ENCODE results near the gene MAPK7. TPM values are rescaled to one million over a fixed set of nuclear protein-coding genes. Genes with fewer than 3 reads are reported as not detected.
A peak's percentile ranks its signal among the peaks of the same experiment; 100 is the strongest.

Gene MAPK7
- total and polyA plus RNA-seq, 9 of the 15 experiments (the other 6 are each of a cell fraction or from before 2014, with no cell fraction given) = 0.46 to 7.5 (median 2.5) TPM

DNA sequence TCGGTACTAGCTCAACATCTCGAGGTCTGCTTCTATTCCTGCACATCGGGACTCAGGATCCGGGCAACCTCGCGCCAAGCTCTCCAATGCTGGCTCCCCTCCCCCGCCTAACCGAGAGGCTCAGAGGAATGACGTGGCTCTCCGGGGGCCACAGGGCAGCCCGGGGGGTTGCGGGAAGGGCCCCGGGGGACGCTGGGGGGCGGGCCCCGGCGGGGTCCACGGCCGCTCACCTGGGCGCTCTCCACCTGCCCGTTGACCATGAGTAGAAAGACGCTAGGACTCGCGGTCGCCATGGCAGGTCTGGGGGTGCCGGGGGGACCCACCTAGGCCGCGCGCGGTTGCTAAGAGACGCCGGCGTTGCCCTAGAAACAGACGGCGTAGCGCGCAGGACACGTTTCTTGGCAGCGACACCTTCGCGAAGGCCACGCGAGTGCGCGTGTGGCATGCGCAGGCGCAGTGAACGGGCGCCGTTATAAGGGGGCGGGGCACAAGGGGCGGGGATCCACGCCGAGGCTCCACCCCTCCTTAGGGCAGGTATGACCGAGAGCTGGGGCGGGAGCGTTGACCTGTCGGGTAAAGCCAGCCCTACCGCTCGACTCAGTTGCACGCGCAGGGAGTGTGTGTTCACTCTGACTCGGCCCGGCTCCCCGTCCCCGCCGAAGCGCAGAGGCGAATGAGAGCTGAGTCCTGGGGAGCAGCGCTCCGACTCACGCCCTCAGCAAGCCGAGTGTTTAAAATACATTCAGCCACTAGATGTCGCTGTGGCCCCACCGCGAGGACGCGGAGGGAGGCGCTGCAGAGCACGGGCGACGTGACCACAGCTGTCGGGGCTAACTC, 15.8 kb upstream of the MAPK7 start, which contains the start of gene B9D1 (continued):
- TF ChIP-seq, protein P1, sequence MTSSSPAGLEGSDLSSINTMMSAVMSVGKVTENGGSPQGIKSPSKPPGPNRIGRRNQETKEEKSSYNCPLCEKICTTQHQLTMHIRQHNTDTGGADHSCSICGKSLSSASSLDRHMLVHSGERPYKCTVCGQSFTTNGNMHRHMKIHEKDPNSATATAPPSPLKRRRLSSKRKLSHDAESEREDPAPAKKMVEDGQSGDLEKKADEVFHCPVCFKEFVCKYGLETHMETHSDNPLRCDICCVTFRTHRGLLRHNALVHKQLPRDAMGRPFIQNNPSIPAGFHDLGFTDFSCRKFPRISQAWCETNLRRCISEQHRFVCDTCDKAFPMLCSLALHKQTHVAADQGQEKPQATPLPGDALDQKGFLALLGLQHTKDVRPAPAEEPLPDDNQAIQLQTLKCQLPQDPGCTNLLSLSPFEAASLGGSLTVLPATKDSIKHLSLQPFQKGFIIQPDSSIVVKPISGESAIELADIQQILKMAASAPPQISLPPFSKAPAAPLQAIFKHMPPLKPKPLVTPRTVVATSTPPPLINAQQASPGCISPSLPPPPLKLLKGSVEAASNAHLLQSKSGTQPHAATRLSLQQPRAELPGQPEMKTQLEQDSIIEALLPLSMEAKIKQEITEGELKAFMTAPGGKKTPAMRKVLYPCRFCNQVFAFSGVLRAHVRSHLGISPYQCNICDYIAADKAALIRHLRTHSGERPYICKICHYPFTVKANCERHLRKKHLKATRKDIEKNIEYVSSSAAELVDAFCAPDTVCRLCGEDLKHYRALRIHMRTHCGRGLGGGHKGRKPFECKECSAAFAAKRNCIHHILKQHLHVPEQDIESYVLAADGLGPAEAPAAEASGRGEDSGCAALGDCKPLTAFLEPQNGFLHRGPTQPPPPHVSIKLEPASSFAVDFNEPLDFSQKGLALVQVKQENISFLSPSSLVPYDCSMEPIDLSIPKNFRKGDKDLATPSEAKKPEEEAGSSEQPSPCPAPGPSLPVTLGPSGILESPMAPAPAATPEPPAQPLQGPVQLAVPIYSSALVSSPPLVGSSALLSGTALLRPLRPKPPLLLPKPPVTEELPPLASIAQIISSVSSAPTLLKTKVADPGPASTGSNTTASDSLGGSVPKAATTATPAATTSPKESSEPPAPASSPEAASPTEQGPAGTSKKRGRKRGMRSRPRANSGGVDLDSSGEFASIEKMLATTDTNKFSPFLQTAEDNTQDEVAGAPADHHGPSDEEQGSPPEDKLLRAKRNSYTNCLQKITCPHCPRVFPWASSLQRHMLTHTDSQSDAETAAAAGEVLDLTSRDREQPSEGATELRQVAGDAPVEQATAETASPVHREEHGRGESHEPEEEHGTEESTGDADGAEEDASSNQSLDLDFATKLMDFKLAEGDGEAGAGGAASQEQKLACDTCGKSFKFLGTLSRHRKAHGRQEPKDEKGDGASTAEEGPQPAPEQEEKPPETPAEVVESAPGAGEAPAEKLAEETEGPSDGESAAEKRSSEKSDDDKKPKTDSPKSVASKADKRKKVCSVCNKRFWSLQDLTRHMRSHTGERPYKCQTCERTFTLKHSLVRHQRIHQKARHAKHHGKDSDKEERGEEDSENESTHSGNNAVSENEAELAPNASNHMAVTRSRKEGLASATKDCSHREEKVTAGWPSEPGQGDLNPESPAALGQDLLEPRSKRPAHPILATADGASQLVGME (CRISPR knock-in tag; IDR thresholded peaks at IDR 0.05) = no peak
- TF ChIP-seq, protein P2, sequence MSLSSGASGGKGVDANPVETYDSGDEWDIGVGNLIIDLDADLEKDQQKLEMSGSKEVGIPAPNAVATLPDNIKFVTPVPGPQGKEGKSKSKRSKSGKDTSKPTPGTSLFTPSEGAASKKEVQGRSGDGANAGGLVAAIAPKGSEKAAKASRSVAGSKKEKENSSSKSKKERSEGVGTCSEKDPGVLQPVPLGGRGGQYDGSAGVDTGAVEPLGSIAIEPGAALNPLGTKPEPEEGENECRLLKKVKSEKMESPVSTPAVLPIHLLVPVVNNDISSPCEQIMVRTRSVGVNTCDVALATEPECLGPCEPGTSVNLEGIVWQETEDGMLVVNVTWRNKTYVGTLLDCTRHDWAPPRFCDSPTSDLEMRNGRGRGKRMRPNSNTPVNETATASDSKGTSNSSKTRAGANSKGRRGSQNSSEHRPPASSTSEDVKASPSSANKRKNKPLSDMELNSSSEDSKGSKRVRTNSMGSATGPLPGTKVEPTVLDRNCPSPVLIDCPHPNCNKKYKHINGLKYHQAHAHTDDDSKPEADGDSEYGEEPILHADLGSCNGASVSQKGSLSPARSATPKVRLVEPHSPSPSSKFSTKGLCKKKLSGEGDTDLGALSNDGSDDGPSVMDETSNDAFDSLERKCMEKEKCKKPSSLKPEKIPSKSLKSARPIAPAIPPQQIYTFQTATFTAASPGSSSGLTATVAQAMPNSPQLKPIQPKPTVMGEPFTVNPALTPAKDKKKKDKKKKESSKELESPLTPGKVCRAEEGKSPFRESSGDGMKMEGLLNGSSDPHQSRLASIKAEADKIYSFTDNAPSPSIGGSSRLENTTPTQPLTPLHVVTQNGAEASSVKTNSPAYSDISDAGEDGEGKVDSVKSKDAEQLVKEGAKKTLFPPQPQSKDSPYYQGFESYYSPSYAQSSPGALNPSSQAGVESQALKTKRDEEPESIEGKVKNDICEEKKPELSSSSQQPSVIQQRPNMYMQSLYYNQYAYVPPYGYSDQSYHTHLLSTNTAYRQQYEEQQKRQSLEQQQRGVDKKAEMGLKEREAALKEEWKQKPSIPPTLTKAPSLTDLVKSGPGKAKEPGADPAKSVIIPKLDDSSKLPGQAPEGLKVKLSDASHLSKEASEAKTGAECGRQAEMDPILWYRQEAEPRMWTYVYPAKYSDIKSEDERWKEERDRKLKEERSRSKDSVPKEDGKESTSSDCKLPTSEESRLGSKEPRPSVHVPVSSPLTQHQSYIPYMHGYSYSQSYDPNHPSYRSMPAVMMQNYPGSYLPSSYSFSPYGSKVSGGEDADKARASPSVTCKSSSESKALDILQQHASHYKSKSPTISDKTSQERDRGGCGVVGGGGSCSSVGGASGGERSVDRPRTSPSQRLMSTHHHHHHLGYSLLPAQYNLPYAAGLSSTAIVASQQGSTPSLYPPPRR (CRISPR knock-in tag; IDR thresholded peaks at IDR 0.05; ENCODE audit: borderline replicate concordance) = no peak
- peak; percentile 23 for TF ChIP-seq ZFP36 (IDR thresholded peaks at IDR 0.05; ENCODE audit: low read depth, low read length, partially characterized antibody)
- TF ChIP-seq TEAD4 (IDR thresholded peaks at IDR 0.05; ENCODE audit: low read length) = no peak
- TF ChIP-seq TEAD4 (CRISPR knock-in tag; IDR thresholded peaks at IDR 0.05; ENCODE audit: borderline replicate concordance) = no peak
- TF ChIP-seq HLTF (IDR thresholded peaks at IDR 0.05) = no peak
- peak in 1 of 2 experiments; percentile 66; a peak in 2 of 4 replicates for TF ChIP-seq SIN3A (IDR thresholded peaks at IDR 0.05; ENCODE audit: borderline replicate concordance in 2 of 2, control insufficient read depth in 1 of 2, low read depth in 2 of 2, low read length in 2 of 2)
- no peak for TF ChIP-seq FOXK2 (conservative IDR thresholded peaks at IDR 0.05 in 1 of 2, IDR thresholded peaks at IDR 0.05 in 1 of 2; ENCODE audit: low read depth in 2 of 2)
- TF ChIP-seq MECOM (CRISPR knock-in tag; IDR thresholded peaks at IDR 0.05) = no peak
- TF ChIP-seq, protein P3, sequence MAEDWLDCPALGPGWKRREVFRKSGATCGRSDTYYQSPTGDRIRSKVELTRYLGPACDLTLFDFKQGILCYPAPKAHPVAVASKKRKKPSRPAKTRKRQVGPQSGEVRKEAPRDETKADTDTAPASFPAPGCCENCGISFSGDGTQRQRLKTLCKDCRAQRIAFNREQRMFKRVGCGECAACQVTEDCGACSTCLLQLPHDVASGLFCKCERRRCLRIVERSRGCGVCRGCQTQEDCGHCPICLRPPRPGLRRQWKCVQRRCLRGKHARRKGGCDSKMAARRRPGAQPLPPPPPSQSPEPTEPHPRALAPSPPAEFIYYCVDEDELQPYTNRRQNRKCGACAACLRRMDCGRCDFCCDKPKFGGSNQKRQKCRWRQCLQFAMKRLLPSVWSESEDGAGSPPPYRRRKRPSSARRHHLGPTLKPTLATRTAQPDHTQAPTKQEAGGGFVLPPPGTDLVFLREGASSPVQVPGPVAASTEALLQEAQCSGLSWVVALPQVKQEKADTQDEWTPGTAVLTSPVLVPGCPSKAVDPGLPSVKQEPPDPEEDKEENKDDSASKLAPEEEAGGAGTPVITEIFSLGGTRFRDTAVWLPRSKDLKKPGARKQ (CRISPR knock-in tag; IDR thresholded peaks at IDR 0.05) = no peak
- TF ChIP-seq BDP1 (IDR thresholded peaks at IDR 0.05; ENCODE audit: insufficient read depth, insufficient read length) = no peak
- no peak for TF ChIP-seq ZZZ3 (IDR thresholded peaks at IDR 0.05)
- no peak for TF ChIP-seq KLF1 (tag; IDR thresholded peaks at IDR 0.05)

Measured in K562 (cell line).